ENCODE data around the gene GALNT8.
"Not testable (repeated sequence)": the region's sequence is repeated elsewhere in the genome, so short reads cannot be mapped to it uniquely, and the experiment has no call there.

GALNT8 gene

GRCh38 chr12:4719821-4720636 is at the start of gene GALNT8:
TSS of gene GALNT8 (plus strand) at chr12:4720400. CDS start at chr12:4720678, 278 bp downstream.
- no peak for DNase-seq

GRCh38 chr12:4679711-4680110 is 40.5 kb upstream of the GALNT8 start:
- no peak for DNase-seq

GRCh38 chr12:4681732-4682131 is 38.5 kb upstream of the GALNT8 start:
- no peak for DNase-seq

- no peak for DNase-seq
These were observed 34.9 kb upstream of the GALNT8 start for GRCh38 chr12:4685317-4685716.

GRCh38 chr12:4690760-4691159 is 29.4 kb upstream of the GALNT8 start:
- no peak for DNase-seq

- DNase-seq, result peak; percentile 69
These were observed 19.6 kb upstream of the GALNT8 start for GRCh38 chr12:4700621-4701026.

GRCh38 chr12:4701395-4702190 is 18.6 kb upstream of the GALNT8 start:
- DNase-seq, result peak; percentile 9

GRCh38 chr12:4703676-4704075 is 16.5 kb upstream of the GALNT8 start:
- DNase-seq, result no peak

GRCh38 chr12:4705824-4706223 is 14.4 kb upstream of the GALNT8 start:
- DNase-seq, result no peak

- no peak for DNase-seq
These were observed 12.9 kb upstream of the GALNT8 start for GRCh38 chr12:4707306-4707705.

GRCh38 chr12:4710113-4710512 is 10.1 kb upstream of the GALNT8 start:
- DNase-seq, result no peak

GRCh38 chr12:4714879-4715278 is 5.3 kb upstream of the GALNT8 start:
- no peak for DNase-seq

- DNase-seq, result no peak
These were observed 2.4 kb upstream of the GALNT8 start for GRCh38 chr12:4717806-4718205.

GRCh38 chr12:4720637-4720995 is 416 bp downstream of the GALNT8 start:
- DNase-seq, result no peak

- not testable (repeated sequence) for DNase-seq
These were observed 1.4 kb downstream of the GALNT8 start for GRCh38 chr12:4721587-4721986.

GRCh38 chr12:4723226-4723625 is 3.0 kb downstream of the GALNT8 start:
- no peak for DNase-seq

GRCh38 chr12:4725057-4725456 is 4.9 kb downstream of the GALNT8 start:
- no peak for DNase-seq

- no peak for DNase-seq
These were observed 14.6 kb downstream of the GALNT8 start for GRCh38 chr12:4734625-4735340.

- no peak for DNase-seq
These were observed 15.9 kb downstream of the GALNT8 start for GRCh38 chr12:4736091-4736490.

- no peak for DNase-seq
These were observed 18.3 kb downstream of the GALNT8 start for GRCh38 chr12:4738541-4738940.

GRCh38 chr12:4742416-4742970 is 22.3 kb downstream of the GALNT8 start:
- DNase-seq, result no peak

- DNase-seq, result no peak
These were observed 22.8 kb downstream of the GALNT8 start for GRCh38 chr12:4743046-4743445.

GRCh38 chr12:4744709-4745108 is 24.5 kb downstream of the GALNT8 start:
- DNase-seq, result no peak

Measured in DMS79 treated with DMSO at 0.1 percent for 48 hours (cell line).